WTC11 (cell line): ENCODE measurements around the gene ARHGAP15.

Experiments
- ATF3 ChIP-seq: sonication (generic); formaldehyde crosslinking; conservative IDR thresholded peaks from 2 replicates; pipeline ENCODE4 v1.8.1; 2022; ENCODE audit warnings: mild to moderate bottlenecking, missing genetic modification reagents
- CREB1 ChIP-seq: sonication (generic); formaldehyde crosslinking; IDR thresholded peaks from 2 replicates; pipeline ENCODE4 v1.8.0; 2023; ENCODE audit warnings: mild to moderate bottlenecking, missing genetic modification reagents
- ETV6 ChIP-seq: sonication (generic); formaldehyde crosslinking; IDR thresholded peaks from 2 replicates; pipeline ENCODE4 v1.8.1; 2022; ENCODE audit warnings: mild to moderate bottlenecking, missing genetic modification reagents
- FOXP1 ChIP-seq: sonication (generic); formaldehyde crosslinking; IDR thresholded peaks from 2 replicates; pipeline ENCODE4 v1.8.0; 2022; ENCODE audit warnings: missing genetic modification reagents, mild to moderate bottlenecking, moderate library complexity, borderline replicate concordance
- IRF1 ChIP-seq: sonication (generic); formaldehyde crosslinking; IDR thresholded peaks from 2 replicates; pipeline ENCODE4 v1.8.0; 2023; ENCODE audit warnings: missing genetic modification reagents
- NR2C2 ChIP-seq: sonication (generic); formaldehyde crosslinking; IDR thresholded peaks from 2 replicates; pipeline ENCODE4 v1.8.0; 2022; ENCODE audit warnings: mild to moderate bottlenecking, missing genetic modification reagents
- SMAD3 ChIP-seq: sonication (generic); formaldehyde crosslinking; IDR thresholded peaks from 2 replicates; pipeline ENCODE4 v1.8.0; 2022; ENCODE audit warnings: missing genetic modification reagents, mild to moderate bottlenecking, borderline replicate concordance
- ZMAT4 ChIP-seq: fragments of 250-450 bp; sonication (Bioruptor Pico); IDR thresholded peaks from 2 replicates; pipeline ENCODE4 v1.9.0; 2021; ENCODE audit warnings: mild to moderate bottlenecking
- ZNF532 ChIP-seq: fragments of 250-450 bp; sonication (Bioruptor Pico); IDR thresholded peaks from 2 replicates; pipeline ENCODE4 v1.9.0; 2021; ENCODE audit warnings: mild to moderate bottlenecking, borderline replicate concordance
- TF ChIP-seq, protein P1 (sequence below): fragments of 200-600 bp; IDR thresholded peaks from 2 replicates; pipeline ENCODE4 v1.8.0; 2022; ENCODE audit warnings: antibody characterized with exemption
- TF ChIP-seq, protein P2 (sequence below): sonication (generic); formaldehyde crosslinking; IDR thresholded peaks from 2 replicates; pipeline ENCODE4 v1.8.1; 2022; ENCODE audit warnings: mild to moderate bottlenecking, moderate library complexity, missing genetic modification reagents
- TF ChIP-seq, protein P3 (sequence below): sonication (generic); formaldehyde crosslinking; IDR thresholded peaks from 2 replicates; pipeline ENCODE4 v1.8.1; 2023; ENCODE audit warnings: mild to moderate bottlenecking, missing genetic modification reagents
- TF ChIP-seq, protein P4 (sequence below): sonication (generic); formaldehyde crosslinking; IDR thresholded peaks from 2 replicates; pipeline ENCODE4 v1.8.1; 2022; ENCODE audit warnings: low read depth, missing genetic modification reagents, borderline replicate concordance

- TF ChIP-seq, protein P1, sequence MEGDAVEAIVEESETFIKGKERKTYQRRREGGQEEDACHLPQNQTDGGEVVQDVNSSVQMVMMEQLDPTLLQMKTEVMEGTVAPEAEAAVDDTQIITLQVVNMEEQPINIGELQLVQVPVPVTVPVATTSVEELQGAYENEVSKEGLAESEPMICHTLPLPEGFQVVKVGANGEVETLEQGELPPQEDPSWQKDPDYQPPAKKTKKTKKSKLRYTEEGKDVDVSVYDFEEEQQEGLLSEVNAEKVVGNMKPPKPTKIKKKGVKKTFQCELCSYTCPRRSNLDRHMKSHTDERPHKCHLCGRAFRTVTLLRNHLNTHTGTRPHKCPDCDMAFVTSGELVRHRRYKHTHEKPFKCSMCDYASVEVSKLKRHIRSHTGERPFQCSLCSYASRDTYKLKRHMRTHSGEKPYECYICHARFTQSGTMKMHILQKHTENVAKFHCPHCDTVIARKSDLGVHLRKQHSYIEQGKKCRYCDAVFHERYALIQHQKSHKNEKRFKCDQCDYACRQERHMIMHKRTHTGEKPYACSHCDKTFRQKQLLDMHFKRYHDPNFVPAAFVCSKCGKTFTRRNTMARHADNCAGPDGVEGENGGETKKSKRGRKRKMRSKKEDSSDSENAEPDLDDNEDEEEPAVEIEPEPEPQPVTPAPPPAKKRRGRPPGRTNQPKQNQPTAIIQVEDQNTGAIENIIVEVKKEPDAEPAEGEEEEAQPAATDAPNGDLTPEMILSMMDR = no peak
- TF ChIP-seq, protein P2, sequence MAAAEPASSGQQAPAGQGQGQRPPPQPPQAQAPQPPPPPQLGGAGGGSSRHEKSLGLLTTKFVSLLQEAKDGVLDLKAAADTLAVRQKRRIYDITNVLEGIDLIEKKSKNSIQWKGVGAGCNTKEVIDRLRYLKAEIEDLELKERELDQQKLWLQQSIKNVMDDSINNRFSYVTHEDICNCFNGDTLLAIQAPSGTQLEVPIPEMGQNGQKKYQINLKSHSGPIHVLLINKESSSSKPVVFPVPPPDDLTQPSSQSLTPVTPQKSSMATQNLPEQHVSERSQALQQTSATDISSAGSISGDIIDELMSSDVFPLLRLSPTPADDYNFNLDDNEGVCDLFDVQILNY (CRISPR knock-in tag) = no peak
- TF ChIP-seq NR2C2 = no peak
- TF ChIP-seq ZMAT4 = no peak
- no peak for TF ChIP-seq ZNF532 (CRISPR knock-in tag)
- TF ChIP-seq FOXP1 = no peak
- TF ChIP-seq, protein P3, sequence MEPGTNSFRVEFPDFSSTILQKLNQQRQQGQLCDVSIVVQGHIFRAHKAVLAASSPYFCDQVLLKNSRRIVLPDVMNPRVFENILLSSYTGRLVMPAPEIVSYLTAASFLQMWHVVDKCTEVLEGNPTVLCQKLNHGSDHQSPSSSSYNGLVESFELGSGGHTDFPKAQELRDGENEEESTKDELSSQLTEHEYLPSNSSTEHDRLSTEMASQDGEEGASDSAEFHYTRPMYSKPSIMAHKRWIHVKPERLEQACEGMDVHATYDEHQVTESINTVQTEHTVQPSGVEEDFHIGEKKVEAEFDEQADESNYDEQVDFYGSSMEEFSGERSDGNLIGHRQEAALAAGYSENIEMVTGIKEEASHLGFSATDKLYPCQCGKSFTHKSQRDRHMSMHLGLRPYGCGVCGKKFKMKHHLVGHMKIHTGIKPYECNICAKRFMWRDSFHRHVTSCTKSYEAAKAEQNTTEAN (CRISPR knock-in tag) = no peak
- TF ChIP-seq, protein P4, sequence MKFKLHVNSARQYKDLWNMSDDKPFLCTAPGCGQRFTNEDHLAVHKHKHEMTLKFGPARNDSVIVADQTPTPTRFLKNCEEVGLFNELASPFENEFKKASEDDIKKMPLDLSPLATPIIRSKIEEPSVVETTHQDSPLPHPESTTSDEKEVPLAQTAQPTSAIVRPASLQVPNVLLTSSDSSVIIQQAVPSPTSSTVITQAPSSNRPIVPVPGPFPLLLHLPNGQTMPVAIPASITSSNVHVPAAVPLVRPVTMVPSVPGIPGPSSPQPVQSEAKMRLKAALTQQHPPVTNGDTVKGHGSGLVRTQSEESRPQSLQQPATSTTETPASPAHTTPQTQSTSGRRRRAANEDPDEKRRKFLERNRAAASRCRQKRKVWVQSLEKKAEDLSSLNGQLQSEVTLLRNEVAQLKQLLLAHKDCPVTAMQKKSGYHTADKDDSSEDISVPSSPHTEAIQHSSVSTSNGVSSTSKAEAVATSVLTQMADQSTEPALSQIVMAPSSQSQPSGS (CRISPR knock-in tag) = no peak
- TF ChIP-seq ETV6 = no peak
- no peak for TF ChIP-seq SMAD3 (CRISPR knock-in tag)
- no peak for TF ChIP-seq CREB1 (CRISPR knock-in tag)
- TF ChIP-seq IRF1 = no peak
- TF ChIP-seq ATF3 (CRISPR knock-in tag) = no peak
Measured at GRCh38 chr2:143255086-143255485, 125.9 kb downstream of the ARHGAP15 start.
